Nephron (organoid): ENCODE measurements around the gene OTOS.

ENCODE experiments used
- H3K27ac Mint-ChIP-seq, 3 experiments: 2 replicates each; pipeline ENCODE4 v1.8.0; 2020; ENCODE audit warnings: mixed read lengths in 3 of 3, mild to moderate bottlenecking in 2 of 3, moderate library complexity in 1 of 3
- H3K27me3 Mint-ChIP-seq: 2 replicates; pipeline ENCODE4 v1.8.0; 2021; ENCODE audit warnings: low read depth, mild to moderate bottlenecking, moderate library complexity, mixed read lengths
- H3K36me3 Mint-ChIP-seq: 2 replicates; pipeline ENCODE4 v1.8.0; 2020; ENCODE audit warnings: low read depth, mixed read lengths
- H3K4me1 Mint-ChIP-seq: 2 replicates; pipeline ENCODE4 v1.8.0; 2020; ENCODE audit warnings: mixed read lengths
- H3K4me3 Mint-ChIP-seq, 3 experiments: 2 replicates each; pipeline ENCODE4 v1.8.0; 2020; ENCODE audit warnings: mild to moderate bottlenecking in 3 of 3, mixed read lengths in 3 of 3, moderate library complexity in 2 of 3
- H3K9me3 Mint-ChIP-seq: 2 replicates; pipeline ENCODE4 v1.8.0; 2020; ENCODE audit warnings: mixed read lengths
- CTCF ChIP-seq, 3 experiments: fragments of 200-600 bp; sonication (generic); IDR thresholded peaks; one replicate each; pipeline ENCODE4 v1.5.0; 2021; ENCODE audit warnings: antibody characterized with exemption in 3 of 3; ENCODE audit not compliant: unreplicated experiment in 3 of 3

The OTOS gene

DNA sequence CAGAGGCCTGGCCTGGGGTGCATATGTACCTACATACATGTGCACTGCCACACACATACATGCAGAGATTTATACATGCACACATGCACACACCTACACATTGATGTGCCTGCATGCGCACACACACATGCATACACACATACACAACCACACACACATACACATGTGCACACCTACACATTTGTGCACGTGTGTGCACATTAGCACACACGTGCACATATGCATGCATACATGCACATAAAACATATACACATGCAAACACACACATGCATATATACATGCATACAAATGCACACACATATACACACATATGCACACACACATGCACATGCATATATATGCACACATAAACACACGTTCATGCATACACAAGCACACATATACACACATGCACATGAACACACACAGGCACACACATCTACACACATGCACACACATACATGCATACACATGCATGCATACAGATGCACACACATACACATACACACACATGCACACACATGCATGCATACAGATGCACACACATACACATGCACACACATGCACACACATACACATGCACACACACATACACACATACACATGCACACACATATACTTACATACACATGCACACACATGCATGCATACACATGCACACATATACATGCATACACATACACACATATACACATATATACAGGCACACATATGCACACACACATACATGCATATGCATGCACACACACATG, 23.6 kb upstream of the OTOS start:
- Mint-ChIP-seq H3K4me1 (no peaks in the 10 kb centered on the region), H3K36me3 (no peaks in the 10 kb centered on the region), H3K27me3 (peaks cover 22% of the 10 kb centered on the region), H3K27ac (no peak overlapping the region), H3K4me3 (no peak overlapping the region), H3K9me3 (no peaks in the 10 kb centered on the region)
- TF ChIP-seq CTCF (IDR thresholded peaks at IDR 0.05; ENCODE audit: unreplicated experiment in 3 of 3), result no peak

DNA sequence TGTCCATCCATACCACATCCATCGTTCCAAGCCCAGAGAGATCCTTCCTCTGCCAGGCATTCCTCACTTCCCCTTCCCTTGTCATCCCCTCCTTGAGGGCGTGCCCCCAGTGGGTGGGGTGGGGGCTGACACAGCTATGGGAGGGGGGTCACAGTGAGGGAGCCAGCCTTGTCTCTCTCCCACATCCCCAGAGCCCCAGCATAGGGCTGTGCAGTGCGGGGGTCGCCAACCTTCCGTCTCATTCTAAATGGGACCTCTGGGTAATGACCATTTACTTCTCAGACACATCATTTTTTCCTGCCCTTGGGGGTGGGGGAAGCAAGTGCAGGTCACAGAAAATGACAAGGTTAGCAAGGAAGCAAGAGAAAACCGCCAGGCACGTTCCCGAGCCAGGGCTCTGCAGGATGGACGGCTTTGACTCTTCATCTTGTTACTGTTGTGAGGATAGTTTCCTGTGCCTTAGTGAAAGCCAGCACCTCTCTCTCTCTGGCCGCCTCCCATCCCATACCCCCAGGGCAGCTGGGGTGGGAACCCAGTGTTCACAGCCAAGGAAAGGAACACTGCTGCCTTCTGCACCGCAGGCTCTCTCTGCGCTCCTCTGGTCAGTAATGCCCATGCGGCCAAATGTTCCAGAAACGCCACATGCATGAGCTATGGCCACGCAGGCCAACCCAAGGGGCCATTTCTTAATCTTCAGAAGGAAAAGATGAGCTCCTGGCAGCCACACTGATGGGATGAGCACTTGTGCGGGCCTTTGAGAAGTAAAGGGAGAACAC, 22.7 kb upstream of the OTOS start:
- TF ChIP-seq CTCF (IDR thresholded peaks at IDR 0.05; ENCODE audit: unreplicated experiment in 3 of 3), result no peak
- no peak overlapping the region for H3K27ac Mint-ChIP-seq
- H3K27me3 Mint-ChIP-seq, result peaks cover 21% of the 10 kb centered on the region
- H3K9me3 Mint-ChIP-seq, result no peaks in the 10 kb centered on the region
- no peak overlapping the region for H3K4me3 Mint-ChIP-seq
- no peaks in the 10 kb centered on the region for H3K4me1 Mint-ChIP-seq
- no peaks in the 10 kb centered on the region for H3K36me3 Mint-ChIP-seq

- Mint-ChIP-seq H3K27me3 (peaks cover 20% of the 10 kb centered on the region), H3K9me3 (no peaks in the 10 kb centered on the region), H3K27ac (no peak overlapping the region), H3K4me3 (no peak overlapping the region), H3K4me1 (no peaks in the 10 kb centered on the region), H3K36me3 (no peaks in the 10 kb centered on the region)
- TF ChIP-seq CTCF (IDR thresholded peaks at IDR 0.05; ENCODE audit: unreplicated experiment in 3 of 3), result no peak
These were observed 22.1 kb upstream of the OTOS start for GRCh38 chr2:240162531-240162930.

GRCh38 chr2:240162032-240162431, 21.6 kb upstream of the OTOS start:
- no peaks in the 10 kb centered on the region for H3K9me3 Mint-ChIP-seq
- no peaks in the 10 kb centered on the region for H3K4me1 Mint-ChIP-seq
- no peaks in the 10 kb centered on the region for H3K36me3 Mint-ChIP-seq
- H3K27me3 Mint-ChIP-seq, result peaks cover 20% of the 10 kb centered on the region
- TF ChIP-seq CTCF (IDR thresholded peaks at IDR 0.05; ENCODE audit: unreplicated experiment in 3 of 3), result no peak
- no peak overlapping the region for H3K4me3 Mint-ChIP-seq
- H3K27ac Mint-ChIP-seq, result no peak overlapping the region

DNA sequence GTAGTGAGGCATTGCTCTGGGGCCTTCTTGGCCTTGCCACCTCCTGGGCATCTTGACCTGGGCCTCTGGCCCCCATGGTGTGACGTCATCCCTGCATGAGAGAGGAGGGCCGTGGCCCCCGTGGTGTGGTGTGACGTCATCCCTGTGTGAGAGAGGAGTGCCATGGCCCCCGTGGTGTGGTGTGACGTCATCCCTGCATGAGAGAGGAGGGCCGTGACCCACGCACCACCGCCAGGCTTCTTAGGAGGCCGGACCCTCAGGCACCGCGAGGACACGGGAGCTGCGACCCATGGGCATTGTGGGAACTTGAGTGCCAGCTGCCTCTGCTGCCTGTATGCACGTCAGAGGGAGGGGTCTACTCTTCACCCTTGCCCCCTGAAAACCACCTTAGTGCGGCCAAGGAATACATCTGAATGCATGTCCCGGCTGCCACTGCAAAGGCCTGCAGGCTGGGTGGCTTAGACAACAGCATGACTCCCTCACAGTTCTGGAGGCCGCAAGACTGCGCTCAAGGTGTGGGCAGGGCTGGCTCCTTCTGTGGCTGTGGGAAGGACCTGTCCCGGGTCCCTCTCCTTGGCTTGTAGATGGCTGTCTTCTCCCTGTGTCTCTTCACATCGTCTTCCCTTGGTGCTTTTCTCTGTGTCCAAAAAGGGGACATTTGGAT, 20.8 kb upstream of the OTOS start:
- Mint-ChIP-seq H3K36me3 (no peaks in the 10 kb centered on the region), H3K4me3 (no peak overlapping the region), H3K27ac (no peak overlapping the region), H3K9me3 (no peaks in the 10 kb centered on the region), H3K4me1 (peaks cover 1% of the 10 kb centered on the region), H3K27me3 (peaks cover 19% of the 10 kb centered on the region)
- TF ChIP-seq CTCF (IDR thresholded peaks at IDR 0.05; ENCODE audit: unreplicated experiment in 3 of 3), result no peak
